Adrenal gland (tissue), 12 donors: ENCODE measurements around the gene CARMIL3. TPM values are rescaled to one million over a fixed set of nuclear protein-coding genes. Genes with fewer than 3 reads are reported as not detected.

ENCODE experiments used
- DNase-seq, 7 donors: peaks; one replicate each; pipeline ENCODE4 v3.0.0-alpha.2; 2019 to 2020
- H3K27ac ChIP-seq, 5 donors: fragments of 200-600 bp; sonication (generic) in 4 of 5; 1 replicate in 3 of 5; 2 replicates in 2 of 5; pipeline versions ENCODE4 v1.5.1 to v1.8.0; 2016 to 2020; ENCODE audit warnings: mild to moderate bottlenecking in 1 of 5
- H3K27me3 ChIP-seq: fragments of 200-600 bp; 2 replicates; pipeline ENCODE4 v1.8.0; 2021
- H3K36me3 ChIP-seq, 2 donors: fragments of 200-600 bp; replicated peaks in 1 of 2; 1 replicate in 1 of 2; 2 replicates in 1 of 2; pipeline versions ENCODE4 v1.5.1 to v1.8.0; 2018 to 2022
- H3K4me1 ChIP-seq, 2 donors: fragments of 200-600 bp; replicated peaks in 1 of 2; 1 replicate in 1 of 2; 2 replicates in 1 of 2; pipeline versions ENCODE4 v1.5.1 to v1.8.0; 2018 to 2021
- H3K4me3 ChIP-seq, 4 donors: fragments of 200-600 bp; sonication (generic) in 3 of 4; one replicate each; pipeline ENCODE4 v1.5.1; 2016 to 2018
- H3K9me3 ChIP-seq, 3 donors: fragments of 200-600 bp; sonication (generic) in 1 of 3; replicated peaks in 1 of 3; 1 replicate in 2 of 3; 2 replicates in 1 of 3; pipeline versions ENCODE4 v1.5.1 to v1.8.0; 2016 to 2021
- CTCF ChIP-seq, 6 experiments: fragments of 450-650 bp in 4 of 6; fragments of 200-600 bp in 2 of 6; sonication (generic) in 1 of 6; IDR thresholded peaks; 1 replicate in 5 of 6; 2 replicates in 1 of 6; pipeline versions ENCODE4 v1.5.1 to v1.8.0; 2016 to 2021; ENCODE audit warnings: antibody characterized with exemption in 6 of 6, mild to moderate bottlenecking in 2 of 6, moderate library complexity in 1 of 6
- POLR2A ChIP-seq, 2 donors: fragments of 450-650 bp; IDR thresholded peaks; one replicate each; pipeline ENCODE4 v1.6.1; 2017; ENCODE audit warnings: antibody characterized with exemption in 2 of 2, mild to moderate bottlenecking in 2 of 2, moderate library complexity in 1 of 2
- WGBS, 4 donors: extraction: QIAGEN DNeasy Blood & Tissue Kit in 2 of 4; methylation state at CpG; one replicate each; pipeline versions ENCODE4 v1.1.5 to v1.1.7; 2013 to 2017; 5-methylcytosine and 5-hydroxymethylcytosine counted together
- intact Hi-C, 2 donors: fragments of 100-400 bp; cut with DNase I; formaldehyde crosslinking; loops; one replicate each; pipeline versions ENCODE4 v1.14.1 to v1.15.0; 2022 to 2023
- polyA plus RNA-seq, 3 donors: library from polyadenylated mRNA; stranded (reverse); fragments of 200-250 nt in 2 of 3; fragments of 350-450 nt in 1 of 3; fragmentation: Illumina TruSeq in 1 of 3; extraction: RNeasy Lipid Tissue Mini Kit (QIAGEN cat#74804) in 1 of 3; gene quantifications; one replicate each; pipeline ENCODE4 v1.2.3, GENCODE V29; 2013 to 2014
- total RNA-seq, 9 donors: library from RNA; depleted of rRNA in 4 of 9; stranded (reverse); fragments of >200 nt in 4 of 9; fragments of 120-200 nt in 1 of 9; fragmentation: NEBNext Ultra II Directional in 1 of 9; extraction: Animal tissue kit (Norgen Biotek cat#: 25700) in 1 of 9; gene quantifications; one replicate each; pipeline versions ENCODE4 v1.1.0 to v1.2.4, GENCODE V29; 2013 to 2023
- donor health status: healthy with polysubstance abuse.
- donor health status: Bipolar disorder and iron deficiency.
- donor health status: DM: yes; HTN: yes; CAD: no.
- donor health status: DM: no; HTN: no; CAD: no.
- donor health status: DM: no; HTN: no; CAD: no.
- donor health status: DM: yes; HTN: yes; CAD: no.

The CARMIL3 gene
- total and polyA plus RNA-seq, 12 donors: 0.17 to 5.8 (median 0.74) TPM; not detected in 1

GRCh38 chr14:24059841-24060388 is 8.1 kb downstream of the CARMIL3 start:
- H3K4me3 ChIP-seq: no peak overlapping the region
- no peaks in the 10 kb centered on the region for H3K27me3 ChIP-seq
- H3K4me1 ChIP-seq: peaks cover 0 to 4% of the 10 kb centered on the region in 2 donors
- DNase-seq: no peak
- H3K9me3 ChIP-seq: no peaks in the 10 kb centered on the region
- H3K36me3 ChIP-seq: no peaks in the 10 kb centered on the region
- TF ChIP-seq POLR2A (IDR thresholded peaks at IDR 0.05): no peak
- intact Hi-C loops: loop anchor here (5.0 to 10.0 kb wide), 3 partner anchors 32 to 235 kb away; partner anchors contain the start of genes PCK2 (in 2 of the 2), DHRS1 (in 1 of the 2) and NOP9 (in 1 of the 2)
- 90 to 95% (median 94%) methylated on average over 7 to 16 of the region's 16 CpGs for WGBS, 4 donors
- H3K27ac ChIP-seq: no peak overlapping the region

- no peaks in the 10 kb centered on the region for H3K27me3 ChIP-seq
- no peak for TF ChIP-seq POLR2A (IDR thresholded peaks at IDR 0.05)
- TF ChIP-seq CTCF (IDR thresholded peaks at IDR 0.05): no peak
- WGBS, 4 donors: 91 to 100% (median 95%) methylated on average over 5 to 10 of the region's 10 CpGs
- H3K9me3 ChIP-seq: no peaks in the 10 kb centered on the region
- H3K4me3 ChIP-seq: no peak overlapping the region
- H3K36me3 ChIP-seq: no peaks in the 10 kb centered on the region
- peaks cover 0 to 4% of the 10 kb centered on the region in 2 donors for H3K4me1 ChIP-seq
- H3K27ac ChIP-seq: no peak overlapping the region
- no peak for DNase-seq
- intact Hi-C loops: loop anchor here in 1 of 2 donors (10.0 kb wide), 1 partner anchor 94 kb away; no protein-coding TSS in a partner anchor
Observed at GRCh38 chr14:24060443-24060842, 8.6 kb downstream of the CARMIL3 start.

GRCh38 chr14:24060984-24061913 is 9.4 kb downstream of the CARMIL3 start:
- intact Hi-C loops: loop anchor here in 1 of 2 donors (10.0 kb wide), 1 partner anchor 94 kb away; no protein-coding TSS in a partner anchor
- TF ChIP-seq CTCF (IDR thresholded peaks at IDR 0.05) (no peak), POLR2A (IDR thresholded peaks at IDR 0.05) (no peak)
- Histone ChIP-seq H3K9me3 (no peaks in the 10 kb centered on the region), H3K27ac (no peak overlapping the region), H3K4me1 (peaks cover 0 to 4% of the 10 kb centered on the region in 2 donors), H3K36me3 (no peaks in the 10 kb centered on the region), H3K4me3 (no peak overlapping the region), H3K27me3 (no peaks in the 10 kb centered on the region)
- DNase-seq: no peak
- WGBS, 4 donors: 95 to 99% (median 97%) methylated on average over 7 of the region's 7 CpGs

GRCh38 chr14:24062216-24062980 is 10.6 kb downstream of the CARMIL3 start:
- Histone ChIP-seq H3K9me3 (no peaks in the 10 kb centered on the region), H3K27me3 (no peaks in the 10 kb centered on the region), H3K4me1 (peaks cover 0 to 4% of the 10 kb centered on the region in 2 donors), H3K36me3 (no peaks in the 10 kb centered on the region), H3K27ac (no peak overlapping the region), H3K4me3 (no peak overlapping the region)
- intact Hi-C loops: loop anchor here in 1 of 2 donors (10.0 kb wide), 1 partner anchor 92 kb away; no protein-coding TSS in a partner anchor
- TF ChIP-seq POLR2A (IDR thresholded peaks at IDR 0.05) (no peak), CTCF (IDR thresholded peaks at IDR 0.05) (no peak)
- no peak for DNase-seq
- WGBS, 4 donors: 89 to 92% (median 91%) methylated on average over 8 to 14 of the region's 14 CpGs
